HCT116 (cell line): ENCODE data around the gene POU5F1. TPM values are rescaled to one million over a fixed set of nuclear protein-coding genes. Genes with fewer than 3 reads are reported as not detected.
"Not testable (repeated sequence)": the region's sequence is repeated elsewhere in the genome, so short reads cannot be mapped to it uniquely, and the experiment has no call there.

Experiments
- ATAC-seq: fragments of 200-7000 bp; cut with Tn5 transposase; 2 replicates; pipeline ENCODE4 v1.9.1; 2020; ENCODE audit warnings: mild to moderate bottlenecking, moderate library complexity
- BruUV-seq: library from RNA; stranded (reverse); fragments of 400-500 nt; replicated peaks from 2 replicates; lab custom pipeline; 2021; lab: Mats Ljungman, UMichigan
- CTCF ChIA-PET: fragments of 300-600 bp; sonication (Branson Sonifier 250); formaldehyde crosslinking; loops from one replicate; lab custom pipeline; 2021; ENCODE audit warnings: antibody characterized with exemption; lab: Charles Lee
- POLR2A ChIA-PET: fragments of 300-600, 350-600 bp; sonication (Branson Sonifier 250); formaldehyde crosslinking; loops from one replicate; lab custom pipeline; 2021; ENCODE audit warnings: antibody characterized with exemption; lab: Charles Lee
- RAD21 ChIA-PET, 2 experiments: fragments of 300-600 bp; sonication (Branson Sonifier 250); formaldehyde crosslinking; loops; one replicate each; lab custom pipeline; 2023; ENCODE audit warnings: low total read pairs in 2 of 2; ENCODE audit not compliant: uncharacterized antibody in 2 of 2, unreplicated experiment in 2 of 2, low non-redundant PET in 1 of 2; lab: Charles Lee
- DNase-seq: peaks from one replicate; pipeline ENCODE4 v3.0.0-alpha.2; 2010; ENCODE audit warnings: low read depth, low spot score
- H2AFZ ChIP-seq: fragments of 200-600 bp; shearing (Covaris generic), sonication (generic); 2 replicates; pipeline ENCODE4 v1.6.1; 2017; ENCODE audit warnings: low read depth, mixed run types, mixed read lengths, antibody characterized with exemption, low read length; ENCODE audit not compliant: poor library complexity, severe bottlenecking
- H3K27ac ChIP-seq: 2 replicates; pipeline ENCODE4 v1.5.1; 2012; ENCODE audit warnings: low read depth, low read length
- H3K27me3 ChIP-seq: fragments of 200-600 bp; sonication (generic); 2 replicates; pipeline ENCODE4 v1.6.1; 2016; ENCODE audit warnings: mixed run types, low read length, mixed read lengths; ENCODE audit not compliant: insufficient read depth
- H3K36me3 ChIP-seq, 2 experiments: fragments of 200-500 bp in 1 of 2; fragments of 200-600 bp in 1 of 2; sonication (Bioruptor generic) in 1 of 2; sonication (generic) in 1 of 2; 2 replicates each; pipeline versions ENCODE4 v1.5.1 to v1.6.1; 2014 to 2016; ENCODE audit warnings: low read length in 2 of 2, inconsistent platforms in 1 of 2, mixed read lengths in 1 of 2, mixed run types in 1 of 2; ENCODE audit not compliant: insufficient read depth in 2 of 2, control insufficient read depth in 1 of 2
- H3K4me1 ChIP-seq, 2 experiments: fragments of 200-600 bp in 1 of 2; sonication (generic) in 1 of 2; 2 replicates each; pipeline versions ENCODE4 v1.5.1 to v1.6.1; 2012 to 2017; ENCODE audit warnings: low read length in 2 of 2, inconsistent platforms in 1 of 2, mild to moderate bottlenecking in 1 of 2, mixed read lengths in 1 of 2, mixed run types in 1 of 2, moderate library complexity in 1 of 2; ENCODE audit not compliant: insufficient read depth in 2 of 2, control insufficient read depth in 1 of 2
- H3K4me2 ChIP-seq: fragments of 200-600 bp; sonication (generic); 2 replicates; pipeline ENCODE4 v1.6.1; 2017; ENCODE audit warnings: mixed run types, low read length, mixed read lengths
- H3K4me3 ChIP-seq, 2 experiments: fragments of 200-600 bp in 1 of 2; sonication (generic) in 1 of 2; replicated peaks in 1 of 2; 2 replicates each; pipeline ENCODE4 v1.5.1; 2011 to 2016; ENCODE audit warnings: low read length in 2 of 2, control low read depth in 1 of 2, low read depth in 1 of 2, mild to moderate bottlenecking in 1 of 2, mixed read lengths in 1 of 2, mixed run types in 1 of 2
- H3K79me2 ChIP-seq: fragments of 200-600 bp; sonication (generic); 2 replicates; pipeline ENCODE4 v1.6.1; 2017; ENCODE audit warnings: mild to moderate bottlenecking, mixed run types, low read length, moderate library complexity, mixed read lengths; ENCODE audit not compliant: insufficient read depth
- H3K9ac ChIP-seq: fragments of 200-600 bp; sonication (generic); 2 replicates; pipeline ENCODE4 v1.6.1; 2016; ENCODE audit warnings: low read length, mixed read lengths
- H3K9me2 ChIP-seq: fragments of 200-600 bp; sonication (generic), shearing (Covaris generic); 2 replicates; pipeline ENCODE4 v1.6.1; 2017; ENCODE audit warnings: mixed run types, mild to moderate bottlenecking, moderate library complexity; ENCODE audit not compliant: insufficient read depth
- H3K9me3 ChIP-seq, 2 experiments: fragments of 200-500 bp in 1 of 2; fragments of 200-600 bp in 1 of 2; sonication (Bioruptor generic) in 1 of 2; sonication (generic) in 1 of 2; 2 replicates each; pipeline ENCODE4 v1.6.1; 2014 to 2017; ENCODE audit warnings: low read length in 2 of 2, mixed read lengths in 2 of 2, inconsistent platforms in 1 of 2, low read depth in 1 of 2, mild to moderate bottlenecking in 1 of 2, mixed run types in 1 of 2, moderate library complexity in 1 of 2; ENCODE audit not compliant: control insufficient read depth in 1 of 2, insufficient read depth in 1 of 2
- H4K20me1 ChIP-seq: fragments of 200-600 bp; sonication (generic), shearing (Covaris generic); 2 replicates; pipeline ENCODE4 v1.6.1; 2017; ENCODE audit warnings: mixed run types, mild to moderate bottlenecking, moderate library complexity; ENCODE audit not compliant: insufficient read depth
- EGR1 ChIP-seq: IDR thresholded peaks from 2 replicates; pipeline ENCODE4 v1.6.1; 2012; ENCODE audit warnings: low read depth
- JUND ChIP-seq: IDR thresholded peaks from 2 replicates; pipeline ENCODE4 v1.6.1; 2012
- POLR2AphosphoS5 ChIP-seq: IDR thresholded peaks from 2 replicates; pipeline ENCODE4 v1.6.1; 2011; ENCODE audit warnings: mild to moderate bottlenecking, low read depth, low read length, moderate library complexity
- YY1 ChIP-seq: IDR thresholded peaks from 2 replicates; pipeline ENCODE4 v1.6.1; 2011; ENCODE audit warnings: low read length, low read depth, moderate library complexity, mild to moderate bottlenecking; ENCODE audit not compliant: insufficient replicate concordance; ENCODE audit errors: extremely low read depth
- ZNF274 ChIP-seq: fragments of 200-500 bp; sonication (Bioruptor generic); IDR thresholded peaks from 2 replicates; pipeline ENCODE4 v1.6.1; 2014; ENCODE audit warnings: mild to moderate bottlenecking, low read depth, low read length, inconsistent platforms
- intact Hi-C: fragments of 100-400 bp; cut with micrococcal nuclease; formaldehyde crosslinking; loops from 2 replicates; pipeline ENCODE4 v1.10.0; 2022
- total RNA-seq: library from RNA; stranded (reverse); gene quantifications from one replicate; pipeline ENCODE4 v1.2.1, GENCODE V29; 2021; ENCODE audit not compliant: unreplicated experiment

Gene POU5F1
- total RNA-seq, 1 experiment from 2014 or later, result 1.9 TPM

- no peaks in the 10 kb centered on the region for H3K27me3 ChIP-seq
- H3K9me2 ChIP-seq, result no peaks in the 10 kb centered on the region
- H3K79me2 ChIP-seq, result no peaks in the 10 kb centered on the region
- H4K20me1 ChIP-seq, result no peaks in the 10 kb centered on the region
- ATAC-seq, result no peak
- no peak overlapping the region for H3K27ac ChIP-seq
- H3K4me3 ChIP-seq, result no peak overlapping the region
- TF ChIP-seq EGR1 (no peak), POLR2AphosphoS5 (no peak), ZNF274 (no peak), YY1 (no peak), JUND (no peak)
- intact Hi-C loops, result no loop called here
- RAD21 ChIA-PET, result no interaction called here
- no peaks in the 10 kb centered on the region for H3K36me3 ChIP-seq
- POLR2A ChIA-PET, result no interaction called here
- BruUV-seq, result no TSS peak
- H3K4me1 ChIP-seq, result peaks cover 3 to 18% of the 10 kb centered on the region in 2 experiments
- no peaks in the 10 kb centered on the region for H3K9me3 ChIP-seq
- no peak overlapping the region for H3K9ac ChIP-seq
- H3K4me2 ChIP-seq, result no peak overlapping the region
- CTCF ChIA-PET, result no interaction called here
- no peak overlapping the region for H2AFZ ChIP-seq
- no peak for DNase-seq
Measured at GRCh38 chr6:31170987-31171671, 647 bp upstream of the POU5F1 start.

DNA sequence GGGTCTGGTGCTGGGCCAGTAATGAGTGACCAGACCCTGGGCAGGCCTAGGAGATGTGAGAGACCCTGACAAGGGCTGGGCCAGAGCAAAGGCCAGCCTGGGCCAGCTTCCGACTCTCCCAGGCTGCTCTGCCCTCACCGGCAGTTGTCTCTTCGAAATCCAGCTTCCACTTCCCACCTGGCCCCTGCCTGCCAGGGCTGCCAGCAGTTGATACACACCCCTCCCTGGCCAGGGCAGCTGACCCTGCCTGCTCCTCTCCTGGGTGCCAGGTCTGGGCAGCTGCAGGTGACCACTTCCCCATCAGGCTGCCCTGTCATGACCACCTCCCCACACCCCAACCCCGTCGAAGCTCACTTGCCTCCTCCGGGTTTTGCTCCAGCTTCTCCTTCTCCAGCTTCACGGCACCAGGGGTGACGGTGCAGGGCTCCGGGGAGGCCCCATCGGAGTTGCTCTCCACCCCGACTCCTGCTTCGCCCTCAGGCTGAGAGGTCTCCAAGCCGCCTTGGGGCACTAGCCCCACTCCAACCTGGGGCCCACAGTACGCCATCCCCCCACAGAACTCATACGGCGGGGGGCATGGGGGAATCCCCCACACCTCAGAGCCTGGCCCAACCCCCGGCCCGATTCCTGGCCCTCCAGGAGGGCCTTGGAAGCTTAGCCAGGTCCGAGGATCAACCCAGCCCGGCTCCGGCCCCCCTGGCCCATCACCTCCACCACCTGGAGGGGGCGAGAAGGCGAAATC is 453 bp downstream of the POU5F1 start:
- H2AFZ ChIP-seq, BruUV-seq, H3K27me3 ChIP-seq, RAD21 ChIA-PET, intact Hi-C loops, H3K9me2 ChIP-seq, H3K9me3 ChIP-seq, POLR2A ChIA-PET, DNase-seq, ATAC-seq, H3K27ac ChIP-seq, CTCF ChIA-PET, H3K79me2 ChIP-seq, H3K36me3 ChIP-seq, H3K4me3 ChIP-seq, H3K9ac ChIP-seq, H4K20me1 ChIP-seq, H3K4me2 ChIP-seq: not testable (repeated sequence)
- H3K4me1 ChIP-seq, result peaks cover 3 to 15% of the 10 kb centered on the region in 2 experiments
